ENCODE results near the gene SPEF1.

- TF ChIP-seq CTCF (IDR thresholded peaks at IDR 0.05) (no peak), POLR2A (IDR thresholded peaks at IDR 0.05) (no peak)
Observed at GRCh38 chr20:3730803-3731672, 50.2 kb downstream of the SPEF1 start.
